ENCODE results near the gene OR10D3. TPM values are rescaled to one million over a fixed set of nuclear protein-coding genes. Genes with fewer than 3 reads are reported as not detected.
A peak's percentile ranks its signal among the peaks of the same experiment; 100 is the strongest.

Gene OR10D3
- total RNA-seq: not detected in 2 replicates
- long read RNA-seq: 0 reads

- Mint-ChIP-seq H3K4me3 (no peak within 1 kb of the TSS), H3K27ac (ENCODE audit: unreplicated experiment) (peak within 1 kb of the TSS; percentile 64)
Observed at GRCh38 chr11:124183068-124183467, at the start of gene OR10D3. Gene OR10D3 (plus strand): TSS chr11:124183345. CDS start chr11:124185270, 1,925 bp downstream.

GRCh38 chr11:124143034-124143433 is 40.1 kb upstream of the OR10D3 start:
- Mint-ChIP-seq H3K4me1 (no peaks in the 10 kb centered on the region), H3K9me3 (peaks cover 5% of the 10 kb centered on the region), H3K4me3 (no peak overlapping the region), H3K36me3 (ENCODE audit: low read depth) (peaks cover 8% of the 10 kb centered on the region), H3K27ac (ENCODE audit: unreplicated experiment) (no peak overlapping the region), H3K27me3 (ENCODE audit: low read depth) (no peaks in the 10 kb centered on the region)
- no peak for TF ChIP-seq CTCF (conservative IDR thresholded peaks at IDR 0.05)
- no peak for DNase-seq (ENCODE audit: low read depth, low spot score)

More at GRCh38 chr11:124183068-124183467, at the start of gene OR10D3:
- Mint-ChIP-seq H3K9me3 (no peaks in the 10 kb centered on the region), H3K4me1 (no peaks in the 10 kb centered on the region), H3K27me3 (ENCODE audit: low read depth) (peaks cover 3% of the 10 kb centered on the region), H3K36me3 (ENCODE audit: low read depth) (no peaks in the 10 kb centered on the region)
- TF ChIP-seq CTCF (conservative IDR thresholded peaks at IDR 0.05): no peak
- DNase-seq (ENCODE audit: low read depth, low spot score): no peak

- Mint-ChIP-seq H3K36me3 (ENCODE audit: low read depth) (peaks cover 5% of the 10 kb centered on the region), H3K27ac (ENCODE audit: unreplicated experiment) (no peak overlapping the region), H3K4me1 (no peaks in the 10 kb centered on the region), H3K9me3 (no peaks in the 10 kb centered on the region), H3K4me3 (no peak overlapping the region), H3K27me3 (ENCODE audit: low read depth) (no peaks in the 10 kb centered on the region)
- no peak for DNase-seq (ENCODE audit: low read depth, low spot score)
- TF ChIP-seq CTCF (conservative IDR thresholded peaks at IDR 0.05): no peak
Observed at GRCh38 chr11:124147951-124148350, 35.2 kb upstream of the OR10D3 start.

- Mint-ChIP-seq H3K27ac (ENCODE audit: unreplicated experiment) (no peak overlapping the region), H3K4me1 (no peaks in the 10 kb centered on the region), H3K9me3 (no peaks in the 10 kb centered on the region), H3K36me3 (ENCODE audit: low read depth) (no peaks in the 10 kb centered on the region), H3K27me3 (ENCODE audit: low read depth) (peaks cover 6% of the 10 kb centered on the region), H3K4me3 (no peak overlapping the region)
- no peak for TF ChIP-seq CTCF (conservative IDR thresholded peaks at IDR 0.05)
- no peak for DNase-seq (ENCODE audit: low read depth, low spot score)
Observed at GRCh38 chr11:124150684-124151083, 32.5 kb upstream of the OR10D3 start.

GRCh38 chr11:124152770-124153407 is 30.3 kb upstream of the OR10D3 start:
- no peak for DNase-seq (ENCODE audit: low read depth, low spot score)
- H3K27me3 Mint-ChIP-seq (ENCODE audit: low read depth): peaks cover 6% of the 10 kb centered on the region
- H3K9me3 Mint-ChIP-seq: no peaks in the 10 kb centered on the region
- no peaks in the 10 kb centered on the region for H3K36me3 Mint-ChIP-seq (ENCODE audit: low read depth)
- TF ChIP-seq CTCF (conservative IDR thresholded peaks at IDR 0.05): peak; percentile 34
- no peaks in the 10 kb centered on the region for H3K4me1 Mint-ChIP-seq
- H3K4me3 Mint-ChIP-seq: no peak overlapping the region
- no peak overlapping the region for H3K27ac Mint-ChIP-seq (ENCODE audit: unreplicated experiment)

All from neural crest cell (in vitro differentiated cells).